Activated CD8-positive, alpha-beta memory T cell treated with anti-CD3 and anti-CD28 coated beads, Interleukin-2, amount 50 U/mL, for 24 hours (primary cell): ENCODE data around the gene CELF4.

ENCODE experiments used
- DNase-seq: peaks from one replicate; pipeline ENCODE4 v3.0.0-alpha.2; 2020; ENCODE audit errors: extremely low read depth

Gene CELF4

GRCh38 chr18:37258131-37258530 is 307.5 kb downstream of the CELF4 start:
- DNase-seq = no peak

DNA sequence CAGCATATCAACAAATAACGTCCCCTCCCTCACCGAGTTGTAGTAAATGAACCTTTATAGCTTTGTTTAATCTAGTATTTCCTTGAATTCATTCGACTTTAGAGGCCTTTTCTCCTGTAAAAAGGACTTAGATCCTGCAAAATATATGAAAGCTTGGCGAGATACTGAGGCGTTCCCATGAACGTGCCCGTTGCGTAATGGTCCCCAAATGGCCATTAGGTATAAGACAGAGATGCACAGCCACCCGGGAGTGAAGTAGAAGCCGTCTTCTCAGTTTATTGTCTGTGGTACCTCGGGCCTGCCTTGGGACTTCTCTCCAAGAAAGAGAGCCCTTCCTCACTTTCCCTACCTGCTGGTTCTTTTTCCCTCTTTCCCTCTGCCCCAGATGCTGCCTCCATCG is 310.6 kb downstream of the CELF4 start:
- DNase-seq = no peak

GRCh38 chr18:37254236-37254754 is 311.3 kb downstream of the CELF4 start:
- DNase-seq = no peak

- no peak for DNase-seq
These were observed 312.0 kb downstream of the CELF4 start for GRCh38 chr18:37253394-37254235.

GRCh38 chr18:37252854-37253393 is 312.7 kb downstream of the CELF4 start:
- DNase-seq = no peak

DNA sequence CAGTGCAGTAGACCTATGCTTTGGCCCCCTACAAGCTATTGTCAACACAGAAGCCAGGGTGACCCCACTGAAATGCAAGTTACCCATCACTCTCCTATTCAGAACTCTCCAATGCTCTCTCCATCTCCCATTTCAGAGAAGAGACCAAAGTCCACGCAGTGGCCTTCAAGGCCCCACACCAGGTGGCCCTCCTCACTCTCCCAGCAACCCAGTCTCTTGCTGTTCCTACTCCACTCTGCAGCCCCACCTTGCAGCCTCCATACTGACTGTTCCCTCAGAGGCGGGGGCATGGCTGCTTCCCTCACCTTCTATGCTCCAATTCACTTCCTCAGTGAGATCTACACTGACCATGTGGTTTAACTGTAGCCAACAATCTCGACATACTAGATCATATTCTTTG is 313.3 kb downstream of the CELF4 start:
- DNase-seq = no peak

GRCh38 chr18:37251679-37252078 is 313.9 kb downstream of the CELF4 start:
- DNase-seq = no peak

DNA sequence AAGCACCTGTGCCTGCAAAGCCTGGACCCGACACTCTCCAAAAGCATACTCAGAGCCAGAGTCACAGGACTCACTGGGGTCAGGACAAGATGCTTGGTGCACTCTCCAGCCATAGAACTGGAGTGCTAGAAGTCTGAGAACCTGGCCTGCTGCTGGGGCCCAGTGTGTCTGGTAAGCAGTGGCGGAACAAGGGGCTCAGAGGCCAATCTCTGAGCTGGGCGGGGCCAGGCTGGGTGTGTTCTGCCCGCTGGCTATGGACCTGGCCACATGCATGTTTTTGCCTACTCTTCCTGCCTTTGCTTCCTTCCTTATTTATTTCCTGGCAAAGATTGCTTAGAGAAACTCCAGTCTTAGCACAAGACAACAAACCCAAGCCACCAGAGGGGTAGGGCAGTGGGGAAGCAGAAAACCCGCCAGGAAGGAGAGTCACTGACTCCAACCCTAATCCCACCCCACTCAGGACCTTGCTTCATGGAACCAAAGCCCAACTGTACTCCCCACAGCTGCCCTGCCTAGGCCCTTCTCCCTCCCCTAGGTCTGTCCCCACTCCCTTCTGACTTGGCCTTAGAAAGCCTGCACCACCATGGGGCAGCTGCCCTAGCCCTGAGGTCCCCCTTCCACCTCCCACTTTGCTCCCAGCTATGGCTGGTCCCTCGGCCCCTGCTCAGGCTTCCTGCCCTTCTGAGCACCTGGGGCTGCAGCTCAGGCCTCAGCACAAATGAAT is 315.5 kb downstream of the CELF4 start:
- no peak for DNase-seq

- DNase-seq = no peak
These were observed 316.3 kb downstream of the CELF4 start for GRCh38 chr18:37249171-37249886.

GRCh38 chr18:37248281-37248680 is 317.3 kb downstream of the CELF4 start:
- DNase-seq = no peak

DNA sequence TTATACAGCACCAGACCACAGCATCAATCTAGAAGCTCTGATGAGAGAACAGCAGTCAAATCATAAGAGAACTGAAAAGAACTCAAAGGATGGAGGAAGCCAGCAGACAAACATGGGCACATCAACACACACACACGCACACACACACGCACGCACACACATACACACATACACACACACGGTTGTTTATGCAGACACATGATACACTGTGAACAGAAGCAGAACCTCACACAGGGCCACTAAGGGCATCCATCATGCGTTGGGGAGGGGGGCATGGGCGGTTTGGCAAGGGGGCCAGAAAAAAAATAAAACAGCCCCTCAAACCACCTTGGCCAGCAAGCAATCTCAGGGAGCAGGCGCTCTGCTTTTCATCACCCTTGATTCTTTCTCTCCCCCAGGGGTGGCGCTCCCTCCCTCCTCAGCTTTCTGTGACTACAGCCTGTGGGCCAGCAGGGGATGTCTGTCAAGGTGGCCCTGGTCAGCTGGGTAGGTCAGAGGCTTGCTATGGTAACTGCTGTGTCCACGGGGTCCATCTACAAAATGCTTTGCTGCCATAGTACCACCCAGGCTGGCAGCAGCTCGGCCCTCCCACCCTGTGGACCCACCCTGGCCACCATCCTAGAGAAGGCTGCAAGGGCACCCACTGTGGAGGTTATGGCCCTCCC is 318.0 kb downstream of the CELF4 start:
- DNase-seq = no peak

GRCh38 chr18:37246779-37247340 is 318.7 kb downstream of the CELF4 start:
- DNase-seq = no peak

DNA sequence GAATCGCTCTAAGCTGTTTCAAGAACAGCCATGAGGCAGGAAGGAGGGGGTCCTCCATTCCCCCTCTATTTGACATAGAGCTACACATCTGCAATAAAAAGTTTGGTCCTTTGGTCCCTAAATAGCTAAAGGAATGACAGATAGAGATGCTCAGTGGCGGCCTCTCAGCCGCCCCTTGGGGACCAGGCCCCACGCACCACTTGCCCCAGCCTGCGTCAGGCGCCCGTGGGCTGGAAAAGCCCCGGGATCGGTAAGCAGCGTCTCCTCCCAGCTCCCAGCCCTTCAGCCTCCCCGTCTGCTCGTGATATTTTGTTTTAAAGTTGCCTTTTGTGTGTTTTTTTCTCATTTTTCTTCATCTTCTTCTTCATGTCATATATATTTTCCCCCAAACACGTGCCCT is 321.0 kb downstream of the CELF4 start:
- DNase-seq = no peak

- no peak for DNase-seq
These were observed 321.9 kb downstream of the CELF4 start for GRCh38 chr18:37243741-37244140.

GRCh38 chr18:37242826-37243560 is 322.6 kb downstream of the CELF4 start:
- no peak for DNase-seq

DNA sequence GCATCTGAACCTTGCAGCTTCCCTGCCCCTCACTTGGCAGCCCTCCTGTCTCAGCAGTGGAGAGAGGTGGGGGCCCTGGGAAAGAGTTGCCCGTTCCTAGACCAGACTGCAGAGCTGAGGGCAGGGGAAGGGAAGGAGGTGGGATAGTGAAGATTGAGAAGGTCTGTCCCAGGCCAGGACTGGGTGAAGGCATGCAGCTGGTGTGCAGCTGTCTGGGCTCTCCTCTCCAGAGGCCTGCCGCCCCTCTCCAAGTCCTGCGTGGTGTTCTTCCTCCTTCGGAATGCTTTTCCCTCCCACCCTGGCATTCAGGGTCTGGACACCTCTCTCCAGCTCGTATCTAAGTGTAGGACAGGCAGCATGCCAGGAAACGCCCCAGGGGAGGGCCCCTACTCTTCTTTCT is 323.5 kb downstream of the CELF4 start:
- DNase-seq = no peak

GRCh38 chr18:37238282-37239108 is 327.1 kb downstream of the CELF4 start:
- no peak for DNase-seq

GRCh38 chr18:37235583-37235982 is 330.0 kb downstream of the CELF4 start:
- DNase-seq = no peak

DNA sequence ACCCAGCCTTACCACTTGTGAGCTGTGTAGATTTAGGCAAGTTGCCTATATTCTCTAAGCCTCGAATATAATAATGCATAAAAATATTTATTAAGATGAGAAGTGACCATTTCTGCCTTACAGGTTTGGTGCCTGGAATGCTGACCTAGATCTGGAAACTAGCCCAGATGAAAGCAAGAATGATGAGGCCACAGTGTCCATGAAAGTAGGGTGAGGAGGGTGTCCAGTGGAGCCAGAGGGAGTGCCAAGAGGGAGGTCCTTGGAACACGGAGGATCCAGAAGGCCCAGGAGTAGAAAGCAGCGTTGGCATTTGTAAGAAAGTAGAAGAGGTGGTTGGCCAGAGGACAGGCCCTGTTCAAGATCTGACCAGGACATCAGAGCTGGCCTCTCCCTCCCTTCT is 334.3 kb downstream of the CELF4 start:
- no peak for DNase-seq

GRCh38 chr18:37230768-37231167 is 334.8 kb downstream of the CELF4 start:
- no peak for DNase-seq
